Stimulated activated naive CD8-positive, alpha-beta T cell treated with anti-CD3 and anti-CD28 coated beads, Interleukin-15, Interleukin-2, amounts not matched to agents 100 ng/mL and 50 ng/mL, for 24 hours (primary cell): Measurements from ENCODE around the gene TMTC2.
"Not testable (repeated sequence)": the region's sequence is repeated elsewhere in the genome, so short reads cannot be mapped to it uniquely, and the experiment has no call there.

Experiments used
- H3K27ac Mint-ChIP-seq: one replicate; pipeline ENCODE4 v1.8.0; 2021; ENCODE audit warnings: mild to moderate bottlenecking, mixed read lengths
- H3K27me3 Mint-ChIP-seq: one replicate; pipeline ENCODE4 v1.8.0; 2021; ENCODE audit warnings: mixed read lengths
- H3K36me3 Mint-ChIP-seq: one replicate; pipeline ENCODE4 v1.8.0; 2021; ENCODE audit warnings: low read depth, mixed read lengths
- H3K4me1 Mint-ChIP-seq: one replicate; pipeline ENCODE4 v1.8.0; 2021; ENCODE audit warnings: low read depth, mixed read lengths
- H3K4me3 Mint-ChIP-seq: one replicate; pipeline ENCODE4 v1.8.0; 2021; ENCODE audit warnings: mild to moderate bottlenecking, mixed read lengths
- H3K9me3 Mint-ChIP-seq: one replicate; pipeline ENCODE4 v1.8.0; 2021; ENCODE audit warnings: mixed read lengths

TMTC2 gene

GRCh38 chr12:83092129-83092528 is 405.4 kb downstream of the TMTC2 start:
- Mint-ChIP-seq H3K4me1 (no peaks in the 10 kb centered on the region), H3K27me3 (no peaks in the 10 kb centered on the region), H3K4me3 (no peak overlapping the region), H3K27ac (no peak overlapping the region), H3K36me3 (no peaks in the 10 kb centered on the region), H3K9me3 (peaks cover 8% of the 10 kb centered on the region)

GRCh38 chr12:83092606-83093005 is 405.9 kb downstream of the TMTC2 start:
- no peaks in the 10 kb centered on the region for H3K27me3 Mint-ChIP-seq
- H3K36me3 Mint-ChIP-seq = no peaks in the 10 kb centered on the region
- no peaks in the 10 kb centered on the region for H3K4me1 Mint-ChIP-seq
- no peak overlapping the region for H3K4me3 Mint-ChIP-seq
- no peak overlapping the region for H3K27ac Mint-ChIP-seq
- H3K9me3 Mint-ChIP-seq = peaks cover 8% of the 10 kb centered on the region

GRCh38 chr12:83093426-83093825 is 406.7 kb downstream of the TMTC2 start:
- Mint-ChIP-seq H3K27ac (no peak overlapping the region), H3K9me3 (peaks cover 8% of the 10 kb centered on the region), H3K4me1 (no peaks in the 10 kb centered on the region), H3K4me3 (no peak overlapping the region), H3K36me3 (no peaks in the 10 kb centered on the region), H3K27me3 (no peaks in the 10 kb centered on the region)

GRCh38 chr12:83097643-83098342 is 411.1 kb downstream of the TMTC2 start:
- Mint-ChIP-seq H3K27me3 (no peaks in the 10 kb centered on the region), H3K9me3 (peaks cover 8% of the 10 kb centered on the region), H3K36me3 (no peaks in the 10 kb centered on the region), H3K27ac (no peak overlapping the region), H3K4me1 (no peaks in the 10 kb centered on the region), H3K4me3 (no peak overlapping the region)

- no peak overlapping the region for H3K4me3 Mint-ChIP-seq
- no peaks in the 10 kb centered on the region for H3K36me3 Mint-ChIP-seq
- H3K27ac Mint-ChIP-seq = no peak overlapping the region
- peaks cover 6% of the 10 kb centered on the region for H3K9me3 Mint-ChIP-seq
- H3K27me3 Mint-ChIP-seq = no peaks in the 10 kb centered on the region
- no peaks in the 10 kb centered on the region for H3K4me1 Mint-ChIP-seq
Observed at GRCh38 chr12:83099436-83099835, 412.7 kb downstream of the TMTC2 start.

- Mint-ChIP-seq H3K27ac (no peak overlapping the region), H3K4me1 (no peaks in the 10 kb centered on the region)
Observed at GRCh38 chr12:83102499-83102898, 415.8 kb downstream of the TMTC2 start.

GRCh38 chr12:83106873-83107272 is 420.2 kb downstream of the TMTC2 start:
- Mint-ChIP-seq H3K4me3 (no peak overlapping the region), H3K36me3 (no peaks in the 10 kb centered on the region), H3K9me3 (no peaks in the 10 kb centered on the region), H3K27me3 (no peaks in the 10 kb centered on the region), H3K27ac (no peak overlapping the region), H3K4me1 (no peaks in the 10 kb centered on the region)

More at GRCh38 chr12:83102499-83102898, 415.8 kb downstream of the TMTC2 start:
- no peaks in the 10 kb centered on the region for H3K27me3 Mint-ChIP-seq
- H3K9me3 Mint-ChIP-seq = no peaks in the 10 kb centered on the region
- H3K36me3 Mint-ChIP-seq = no peaks in the 10 kb centered on the region
- H3K4me3 Mint-ChIP-seq = no peak overlapping the region

GRCh38 chr12:83110424-83110823 is 423.7 kb downstream of the TMTC2 start:
- H3K9me3 Mint-ChIP-seq = no peaks in the 10 kb centered on the region
- H3K4me1 Mint-ChIP-seq = no peaks in the 10 kb centered on the region
- H3K27ac Mint-ChIP-seq = no peak overlapping the region
- no peaks in the 10 kb centered on the region for H3K27me3 Mint-ChIP-seq
- H3K36me3 Mint-ChIP-seq = no peaks in the 10 kb centered on the region
- no peak overlapping the region for H3K4me3 Mint-ChIP-seq

- no peaks in the 10 kb centered on the region for H3K4me1 Mint-ChIP-seq
- H3K27me3 Mint-ChIP-seq = no peaks in the 10 kb centered on the region
- H3K4me3 Mint-ChIP-seq = no peak overlapping the region
- no peaks in the 10 kb centered on the region for H3K36me3 Mint-ChIP-seq
- H3K27ac Mint-ChIP-seq = no peak overlapping the region
- H3K9me3 Mint-ChIP-seq = peaks cover 4% of the 10 kb centered on the region
Observed at GRCh38 chr12:83113945-83114344, 427.2 kb downstream of the TMTC2 start.

- no peak overlapping the region for H3K27ac Mint-ChIP-seq
- peaks cover 4% of the 10 kb centered on the region for H3K9me3 Mint-ChIP-seq
- H3K4me1 Mint-ChIP-seq = no peaks in the 10 kb centered on the region
- H3K27me3 Mint-ChIP-seq = no peaks in the 10 kb centered on the region
- H3K4me3 Mint-ChIP-seq = no peak overlapping the region
- H3K36me3 Mint-ChIP-seq = no peaks in the 10 kb centered on the region
Observed at GRCh38 chr12:83114966-83115365, 428.3 kb downstream of the TMTC2 start.

GRCh38 chr12:83117926-83118325 is 431.2 kb downstream of the TMTC2 start:
- not testable (repeated sequence) for H3K27ac Mint-ChIP-seq, H3K27me3 Mint-ChIP-seq, H3K4me1 Mint-ChIP-seq, H3K4me3 Mint-ChIP-seq, H3K36me3 Mint-ChIP-seq
- peaks cover 11% of the 10 kb centered on the region for H3K9me3 Mint-ChIP-seq

- H3K4me1 Mint-ChIP-seq = no peaks in the 10 kb centered on the region
- H3K27ac Mint-ChIP-seq = no peak overlapping the region
- peaks cover 7% of the 10 kb centered on the region for H3K9me3 Mint-ChIP-seq
Observed at GRCh38 chr12:83121897-83122622, 435.4 kb downstream of the TMTC2 start.

GRCh38 chr12:83122623-83122934 is 435.9 kb downstream of the TMTC2 start:
- Mint-ChIP-seq H3K9me3 (peaks cover 7% of the 10 kb centered on the region), H3K4me1 (no peaks in the 10 kb centered on the region), H3K27ac (no peak overlapping the region), H3K27me3 (no peaks in the 10 kb centered on the region), H3K4me3 (no peak overlapping the region), H3K36me3 (no peaks in the 10 kb centered on the region)

More at GRCh38 chr12:83121897-83122622, 435.4 kb downstream of the TMTC2 start:
- Mint-ChIP-seq H3K4me3 (no peak overlapping the region), H3K27me3 (no peaks in the 10 kb centered on the region), H3K36me3 (no peaks in the 10 kb centered on the region)

GRCh38 chr12:83123039-83123438 is 436.3 kb downstream of the TMTC2 start:
- Mint-ChIP-seq H3K4me3 (no peak overlapping the region), H3K4me1 (no peaks in the 10 kb centered on the region), H3K27ac (no peak overlapping the region), H3K27me3 (no peaks in the 10 kb centered on the region), H3K36me3 (no peaks in the 10 kb centered on the region), H3K9me3 (peaks cover 7% of the 10 kb centered on the region)

- H3K4me1 Mint-ChIP-seq = no peaks in the 10 kb centered on the region
- H3K27ac Mint-ChIP-seq = no peak overlapping the region
- no peaks in the 10 kb centered on the region for H3K9me3 Mint-ChIP-seq
- no peaks in the 10 kb centered on the region for H3K36me3 Mint-ChIP-seq
- H3K27me3 Mint-ChIP-seq = no peaks in the 10 kb centered on the region
- H3K4me3 Mint-ChIP-seq = no peak overlapping the region
Observed at GRCh38 chr12:83128540-83128939, 441.8 kb downstream of the TMTC2 start.

- no peak overlapping the region for H3K4me3 Mint-ChIP-seq
- H3K9me3 Mint-ChIP-seq = no peaks in the 10 kb centered on the region
- H3K27ac Mint-ChIP-seq = no peak overlapping the region
Observed at GRCh38 chr12:83130178-83130577, 443.5 kb downstream of the TMTC2 start.

More at GRCh38 chr12:83130178-83130577, 443.5 kb downstream of the TMTC2 start:
- no peaks in the 10 kb centered on the region for H3K4me1 Mint-ChIP-seq
- H3K27me3 Mint-ChIP-seq = no peaks in the 10 kb centered on the region
- H3K36me3 Mint-ChIP-seq = no peaks in the 10 kb centered on the region
